A673 (cell line): Measurements from ENCODE around the gene SAMD4B. TPM values are rescaled to one million over a fixed set of nuclear protein-coding genes. Genes with fewer than 3 reads are reported as not detected.

Source experiments
- BruUV-seq: library from RNA; stranded (reverse); fragments of 400-500 nt; replicated peaks from 2 replicates; lab custom pipeline; 2021; lab: Mats Ljungman, UMichigan
- CTCF ChIA-PET: fragments of 300-600 bp; sonication (Branson Sonifier 250); formaldehyde crosslinking; loops from one replicate; lab custom pipeline; 2022; ENCODE audit warnings: antibody characterized with exemption; lab: Charles Lee
- POLR2A ChIA-PET: fragments of 300-600 bp; sonication (Branson Sonifier 250); formaldehyde crosslinking; loops from one replicate; lab custom pipeline; 2022; ENCODE audit warnings: antibody characterized with exemption; ENCODE audit not compliant: low non-redundant PET; lab: Charles Lee
- DNase-seq: peaks from one replicate; pipeline ENCODE4 v3.0.0-alpha.2; 2015; ENCODE audit warnings: low spot score
- H3K27ac ChIP-seq: fragments of 200-600 bp; sonication (generic); 2 replicates; pipeline ENCODE4 v1.5.1; 2016; ENCODE audit warnings: mixed run types, low read depth, mild to moderate bottlenecking, mixed read lengths, antibody characterized with exemption, low read length; ENCODE audit not compliant: poor library complexity, severe bottlenecking
- H3K27me3 ChIP-seq: fragments of 200-600 bp; sonication (generic); replicated peaks from 2 replicates; pipeline ENCODE4 v1.6.1; 2017; ENCODE audit warnings: mixed run types, low read depth, mild to moderate bottlenecking, mixed read lengths, antibody characterized with exemption, low read length; ENCODE audit not compliant: insufficient read depth, poor library complexity
- H3K36me3 ChIP-seq: fragments of 200-600 bp; sonication (generic); 2 replicates; pipeline ENCODE4 v1.6.1; 2016; ENCODE audit warnings: mixed run types, mild to moderate bottlenecking, mixed read lengths, antibody characterized with exemption, low read length; ENCODE audit not compliant: insufficient read depth, poor library complexity, severe bottlenecking
- H3K4me1 ChIP-seq: fragments of 200-600 bp; sonication (generic); 2 replicates; pipeline ENCODE4 v1.6.1; 2017; ENCODE audit warnings: mixed run types, mild to moderate bottlenecking, mixed read lengths, antibody characterized with exemption, low read length; ENCODE audit not compliant: insufficient read depth, poor library complexity, severe bottlenecking
- H3K4me3 ChIP-seq: fragments of 200-600 bp; sonication (generic); 2 replicates; pipeline ENCODE4 v1.5.1; 2016; ENCODE audit warnings: low read depth, mixed run types, mild to moderate bottlenecking, mixed read lengths, low read length; ENCODE audit not compliant: poor library complexity, severe bottlenecking
- H3K9me3 ChIP-seq: fragments of 200-600 bp; sonication (generic); 2 replicates; pipeline ENCODE4 v1.6.1; 2016; ENCODE audit warnings: mixed run types, low read depth, mild to moderate bottlenecking, mixed read lengths, antibody characterized with exemption, low read length; ENCODE audit not compliant: poor library complexity, severe bottlenecking
- EZH2 ChIP-seq: fragments of 200-600 bp; sonication (generic); IDR thresholded peaks from 2 replicates; pipeline ENCODE4 v1.6.1; 2017; ENCODE audit warnings: borderline replicate concordance, low read depth, mild to moderate bottlenecking, mixed read lengths, antibody characterized with exemption, low read length; ENCODE audit not compliant: poor library complexity, severe bottlenecking
- intact Hi-C: fragments of 100-400 bp; cut with micrococcal nuclease; formaldehyde crosslinking; loops from one replicate; pipeline ENCODE4 v1.10.0; 2022; ENCODE audit not compliant: unreplicated experiment
- total RNA-seq: library from RNA; stranded (reverse); gene quantifications from 2 replicates; pipeline ENCODE4 v1.2.3, GENCODE V29; 2021
- TF ChIP-seq, protein P1 (sequence below): fragments of 300-800, 200-600 bp; sonication (generic); conservative IDR thresholded peaks from 2 replicates; pipeline ENCODE4 v1.5.1; 2017; ENCODE audit warnings: low read depth, mild to moderate bottlenecking, antibody characterized with exemption, low read length, moderate library complexity, mixed read lengths

SAMD4B gene
- total RNA-seq, 1 experiment from 2014 or later: 168 TPM

DNA sequence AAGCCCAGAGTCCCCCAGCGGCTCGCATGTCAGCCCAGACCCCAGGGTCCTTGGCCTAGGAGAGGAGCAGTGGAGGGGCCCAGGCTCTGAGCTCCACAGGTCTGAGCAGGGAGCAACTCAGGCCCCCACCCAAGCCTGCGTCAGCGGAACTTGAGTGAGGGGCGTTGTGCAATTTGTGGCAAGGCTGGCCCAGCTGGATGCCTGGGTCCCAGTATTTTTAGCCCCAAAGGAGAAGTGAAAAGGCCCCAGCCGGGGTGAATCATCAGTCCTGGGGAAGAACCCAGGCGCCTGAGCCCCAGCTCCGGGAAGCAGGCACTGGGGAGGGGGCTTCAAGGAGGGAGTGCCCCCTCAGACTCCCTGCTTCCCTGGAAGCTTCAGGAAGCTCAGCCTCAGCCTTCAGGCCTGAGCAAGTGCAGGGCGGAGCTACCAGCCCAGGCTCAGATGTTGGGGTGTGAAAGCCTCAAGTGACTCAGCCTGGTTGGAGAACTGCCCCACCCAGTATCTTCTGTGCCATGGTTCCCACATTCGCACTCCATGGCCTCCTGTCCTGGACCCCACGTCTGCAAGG, 56.2 kb downstream of the SAMD4B start:
- H3K27ac ChIP-seq: peak overlapping the region; percentile 33
- BruUV-seq: no TSS peak

DNA sequence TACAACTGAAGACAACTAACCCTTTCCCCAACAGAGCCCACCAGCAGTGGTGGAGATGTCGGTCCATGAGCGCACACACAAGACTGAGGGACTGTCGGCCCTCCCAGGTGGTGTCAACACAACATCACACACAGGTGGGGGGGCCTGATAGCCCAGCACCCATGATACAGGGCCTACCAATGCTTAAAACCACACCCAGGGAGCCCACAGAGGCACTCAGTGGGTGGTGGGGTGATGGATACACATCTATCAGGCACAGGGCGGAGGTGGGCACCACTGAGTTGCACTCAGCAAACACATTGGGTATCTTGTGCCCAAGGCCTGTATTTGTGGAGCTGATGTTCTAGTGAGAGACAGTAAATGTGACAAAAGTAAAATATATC, 57.4 kb downstream of the SAMD4B start:
- Histone ChIP-seq H3K27me3 (no peaks in the 10 kb centered on the region), H3K36me3 (no peaks in the 10 kb centered on the region), H3K4me1 (peaks cover 27% of the 10 kb centered on the region), H3K9me3 (no peaks in the 10 kb centered on the region), H3K4me3 (no peak overlapping the region), H3K27ac (no peak overlapping the region)
- ChIA-PET CTCF (no interaction called here), POLR2A (no interaction called here)
- DNase-seq: no peak
- intact Hi-C loops: no loop called here
- TF ChIP-seq, protein P1, sequence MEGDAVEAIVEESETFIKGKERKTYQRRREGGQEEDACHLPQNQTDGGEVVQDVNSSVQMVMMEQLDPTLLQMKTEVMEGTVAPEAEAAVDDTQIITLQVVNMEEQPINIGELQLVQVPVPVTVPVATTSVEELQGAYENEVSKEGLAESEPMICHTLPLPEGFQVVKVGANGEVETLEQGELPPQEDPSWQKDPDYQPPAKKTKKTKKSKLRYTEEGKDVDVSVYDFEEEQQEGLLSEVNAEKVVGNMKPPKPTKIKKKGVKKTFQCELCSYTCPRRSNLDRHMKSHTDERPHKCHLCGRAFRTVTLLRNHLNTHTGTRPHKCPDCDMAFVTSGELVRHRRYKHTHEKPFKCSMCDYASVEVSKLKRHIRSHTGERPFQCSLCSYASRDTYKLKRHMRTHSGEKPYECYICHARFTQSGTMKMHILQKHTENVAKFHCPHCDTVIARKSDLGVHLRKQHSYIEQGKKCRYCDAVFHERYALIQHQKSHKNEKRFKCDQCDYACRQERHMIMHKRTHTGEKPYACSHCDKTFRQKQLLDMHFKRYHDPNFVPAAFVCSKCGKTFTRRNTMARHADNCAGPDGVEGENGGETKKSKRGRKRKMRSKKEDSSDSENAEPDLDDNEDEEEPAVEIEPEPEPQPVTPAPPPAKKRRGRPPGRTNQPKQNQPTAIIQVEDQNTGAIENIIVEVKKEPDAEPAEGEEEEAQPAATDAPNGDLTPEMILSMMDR: no peak
- no peak for TF ChIP-seq EZH2
- BruUV-seq: TSS peak; percentile 15

More for the DNA sequence above, 56.2 kb downstream of the SAMD4B start:
- DNase-seq: no peak
- intact Hi-C loops: no loop called here
- Histone ChIP-seq H3K4me3 (no peak overlapping the region), H3K4me1 (peaks cover 21% of the 10 kb centered on the region), H3K36me3 (peaks cover 3% of the 10 kb centered on the region), H3K9me3 (no peaks in the 10 kb centered on the region), H3K27me3 (no peaks in the 10 kb centered on the region)
- ChIA-PET POLR2A (interaction anchor here (1.3 kb wide), 1 partner anchor 38 kb away, joined by 5 read pairs; the partner anchor contains the start of gene RPS16), CTCF (interaction anchor here (1.4 to 1.8 kb wide), 2 partner anchors 8 to 13 kb away, joined by 6 to 16 read pairs; partner anchors contain the start of genes PLEKHG2 and ZFP36)
- TF ChIP-seq EZH2: no peak
- TF ChIP-seq, protein P1: no peak

DNA sequence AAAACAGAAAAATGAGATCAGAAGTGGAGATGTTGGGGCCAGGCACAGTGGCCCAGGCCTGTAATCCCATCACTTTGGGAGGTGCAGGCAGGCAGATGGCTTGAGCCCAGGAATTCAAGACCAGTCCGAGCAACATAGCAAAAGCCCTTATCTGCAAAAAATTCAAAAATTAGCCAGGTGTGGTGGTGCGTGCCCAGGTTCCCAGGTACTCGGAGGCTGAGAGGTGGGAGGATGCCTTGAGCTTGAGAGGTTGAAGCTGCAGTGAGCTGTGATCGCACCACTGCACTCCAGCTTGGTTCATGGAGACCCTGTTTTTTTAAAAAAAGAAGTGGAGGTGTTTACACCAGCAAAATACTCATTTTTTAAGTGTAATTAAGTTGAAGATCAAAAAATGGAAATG, 57.8 kb downstream of the SAMD4B start:
- POLR2A ChIA-PET: no interaction called here

More for the DNA sequence above, 57.8 kb downstream of the SAMD4B start:
- H3K27me3 ChIP-seq: no peaks in the 10 kb centered on the region
- TF ChIP-seq, protein P1: no peak
- no peak for TF ChIP-seq EZH2
- H3K4me1 ChIP-seq: peaks cover 27% of the 10 kb centered on the region
- H3K9me3 ChIP-seq: no peaks in the 10 kb centered on the region
- DNase-seq: no peak
- no peak overlapping the region for H3K27ac ChIP-seq
- CTCF ChIA-PET: no interaction called here
- intact Hi-C loops: no loop called here
- H3K4me3 ChIP-seq: no peak overlapping the region
- no TSS peak for BruUV-seq
- H3K36me3 ChIP-seq: no peaks in the 10 kb centered on the region
